ENCODE results near the gene PARN. TPM values are rescaled to one million over a fixed set of nuclear protein-coding genes. Genes with fewer than 3 reads are reported as not detected.
"Not testable (repeated sequence)": the region's sequence is repeated elsewhere in the genome, so short reads cannot be mapped to it uniquely, and the experiment has no call there.

The PARN gene
- total RNA-seq, 2 experiments from 2014 or later, result 41.4 to 43.0 TPM

GRCh38 chr16:14576532-14576931, 53.5 kb downstream of the PARN start:
- ChIA-PET POLR2A (interaction anchor here (0.6 kb wide), 1 partner anchor 222 kb away, joined by 3 read pairs; no protein-coding TSS in a partner anchor), CTCF (no interaction called here)
- Mint-ChIP-seq H3K9me3 (peaks cover 8% of the 10 kb centered on the region), H3K27me3 (no peaks in the 10 kb centered on the region), H3K36me3 (ENCODE audit: low read depth) (peaks cover 62% of the 10 kb centered on the region), H3K4me3 (no peak overlapping the region), H3K4me1 (peaks cover 4% of the 10 kb centered on the region), H3K27ac (no peak overlapping the region)
- DNase-seq, result no peak

GRCh38 chr16:14576069-14576468, 54.0 kb downstream of the PARN start:
- H3K36me3 Mint-ChIP-seq (ENCODE audit: low read depth), result peaks cover 58% of the 10 kb centered on the region
- H3K9me3 Mint-ChIP-seq, result peaks cover 8% of the 10 kb centered on the region
- no peaks in the 10 kb centered on the region for H3K27me3 Mint-ChIP-seq
- no peak for DNase-seq
- CTCF ChIA-PET, result no interaction called here
- H3K27ac Mint-ChIP-seq, result no peak overlapping the region
- H3K4me3 Mint-ChIP-seq, result no peak overlapping the region
- peaks cover 2% of the 10 kb centered on the region for H3K4me1 Mint-ChIP-seq
- POLR2A ChIA-PET, result interaction anchor here (0.6 kb wide), 1 partner anchor 221 kb away, joined by 3 read pairs; no protein-coding TSS in a partner anchor

- H3K4me1 Mint-ChIP-seq, DNase-seq, H3K27ac Mint-ChIP-seq, H3K27me3 Mint-ChIP-seq, H3K9me3 Mint-ChIP-seq, CTCF ChIA-PET, H3K4me3 Mint-ChIP-seq: not testable (repeated sequence)
- H3K36me3 Mint-ChIP-seq (ENCODE audit: low read depth), result peaks cover 48% of the 10 kb centered on the region
- POLR2A ChIA-PET, result interaction anchor here (0.6 kb wide), 1 partner anchor 63 kb away, joined by 5 read pairs; no protein-coding TSS in a partner anchor
Observed at GRCh38 chr16:14574698-14575415, 55.2 kb downstream of the PARN start.

GRCh38 chr16:14572535-14572934, 57.5 kb downstream of the PARN start:
- H3K4me3 Mint-ChIP-seq, result no peak overlapping the region
- ChIA-PET POLR2A (no interaction called here), CTCF (no interaction called here)
- no peak overlapping the region for H3K27ac Mint-ChIP-seq
- H3K36me3 Mint-ChIP-seq (ENCODE audit: low read depth), result peaks cover 41% of the 10 kb centered on the region
- H3K9me3 Mint-ChIP-seq, result peaks cover 8% of the 10 kb centered on the region
- H3K27me3 Mint-ChIP-seq, result no peaks in the 10 kb centered on the region
- H3K4me1 Mint-ChIP-seq, result peaks cover 3% of the 10 kb centered on the region
- no peak for DNase-seq

- H3K4me1 Mint-ChIP-seq, result peaks cover 11% of the 10 kb centered on the region
- H3K36me3 Mint-ChIP-seq (ENCODE audit: low read depth), result peaks cover 13% of the 10 kb centered on the region
- H3K9me3 Mint-ChIP-seq, result peaks cover 4% of the 10 kb centered on the region
- DNase-seq, result no peak
- H3K27me3 Mint-ChIP-seq, result no peaks in the 10 kb centered on the region
- CTCF ChIA-PET, result no interaction called here
- POLR2A ChIA-PET, result no interaction called here
- H3K27ac Mint-ChIP-seq, result no peak overlapping the region
- no peak overlapping the region for H3K4me3 Mint-ChIP-seq
Observed at GRCh38 chr16:14569213-14569612, 60.8 kb downstream of the PARN start.

GRCh38 chr16:14566599-14566998, 63.5 kb downstream of the PARN start:
- no peak overlapping the region for H3K27ac Mint-ChIP-seq
- no peak for DNase-seq
- H3K4me3 Mint-ChIP-seq, result no peak overlapping the region
- peaks cover 13% of the 10 kb centered on the region for H3K4me1 Mint-ChIP-seq
- ChIA-PET POLR2A (interaction anchor here (0.6 kb wide), 1 partner anchor 19 kb away, joined by 6 read pairs; no protein-coding TSS in a partner anchor), CTCF (no interaction called here)
- no peaks in the 10 kb centered on the region for H3K9me3 Mint-ChIP-seq
- peaks cover 3% of the 10 kb centered on the region for H3K36me3 Mint-ChIP-seq (ENCODE audit: low read depth)
- no peaks in the 10 kb centered on the region for H3K27me3 Mint-ChIP-seq

- no peak overlapping the region for H3K4me3 Mint-ChIP-seq
- no peak for DNase-seq
- H3K9me3 Mint-ChIP-seq, result no peaks in the 10 kb centered on the region
- peaks cover 3% of the 10 kb centered on the region for H3K36me3 Mint-ChIP-seq (ENCODE audit: low read depth)
- H3K4me1 Mint-ChIP-seq, result peaks cover 13% of the 10 kb centered on the region
- ChIA-PET POLR2A (no interaction called here), CTCF (no interaction called here)
- no peak overlapping the region for H3K27ac Mint-ChIP-seq
- no peaks in the 10 kb centered on the region for H3K27me3 Mint-ChIP-seq
Observed at GRCh38 chr16:14565688-14566025, 64.4 kb downstream of the PARN start.

- peak overlapping the region; percentile 50 for H3K27ac Mint-ChIP-seq
- H3K4me3 Mint-ChIP-seq, result peak overlapping the region; percentile 5
- peaks cover 3% of the 10 kb centered on the region for H3K36me3 Mint-ChIP-seq (ENCODE audit: low read depth)
- ChIA-PET POLR2A (no interaction called here), CTCF (no interaction called here)
- no peak for DNase-seq
- H3K9me3 Mint-ChIP-seq, result no peaks in the 10 kb centered on the region
- H3K27me3 Mint-ChIP-seq, result no peaks in the 10 kb centered on the region
- peaks cover 13% of the 10 kb centered on the region for H3K4me1 Mint-ChIP-seq
Observed at GRCh38 chr16:14564861-14565687, 65.0 kb downstream of the PARN start.

GRCh38 chr16:14564323-14564722, 65.7 kb downstream of the PARN start:
- H3K9me3 Mint-ChIP-seq, result no peaks in the 10 kb centered on the region
- no peak overlapping the region for H3K4me3 Mint-ChIP-seq
- DNase-seq, result no peak
- H3K27ac Mint-ChIP-seq, result peak overlapping the region; percentile 50
- peaks cover 12% of the 10 kb centered on the region for H3K4me1 Mint-ChIP-seq
- ChIA-PET CTCF (no interaction called here), POLR2A (no interaction called here)
- no peaks in the 10 kb centered on the region for H3K27me3 Mint-ChIP-seq
- H3K36me3 Mint-ChIP-seq (ENCODE audit: low read depth), result peaks cover 8% of the 10 kb centered on the region

GRCh38 chr16:14562691-14563491, 67.2 kb downstream of the PARN start:
- CTCF ChIA-PET, result interaction anchor here (1.0 kb wide), 1 partner anchor 9 kb away, joined by 3 read pairs; no protein-coding TSS in a partner anchor
- POLR2A ChIA-PET, result no interaction called here
- Mint-ChIP-seq H3K4me1 (peaks cover 10% of the 10 kb centered on the region), H3K36me3 (ENCODE audit: low read depth) (peaks cover 8% of the 10 kb centered on the region), H3K4me3 (no peak overlapping the region), H3K27ac (no peak overlapping the region), H3K9me3 (no peaks in the 10 kb centered on the region), H3K27me3 (no peaks in the 10 kb centered on the region)
- no peak for DNase-seq

GRCh38 chr16:14560523-14560922, 69.5 kb downstream of the PARN start:
- Mint-ChIP-seq H3K4me3 (no peak overlapping the region), H3K27me3 (no peaks in the 10 kb centered on the region), H3K9me3 (no peaks in the 10 kb centered on the region), H3K27ac (no peak overlapping the region), H3K36me3 (ENCODE audit: low read depth) (peaks cover 12% of the 10 kb centered on the region), H3K4me1 (peaks cover 10% of the 10 kb centered on the region)
- ChIA-PET POLR2A (no interaction called here), CTCF (no interaction called here)
- no peak for DNase-seq

GRCh38 chr16:14559809-14560241, 70.2 kb downstream of the PARN start:
- H3K4me1 Mint-ChIP-seq, result peaks cover 3% of the 10 kb centered on the region
- CTCF ChIA-PET, result no interaction called here
- no peak for DNase-seq
- H3K4me3 Mint-ChIP-seq, result no peak overlapping the region
- H3K36me3 Mint-ChIP-seq (ENCODE audit: low read depth), result peaks cover 12% of the 10 kb centered on the region
- H3K27me3 Mint-ChIP-seq, result no peaks in the 10 kb centered on the region
- POLR2A ChIA-PET, result no interaction called here
- no peaks in the 10 kb centered on the region for H3K9me3 Mint-ChIP-seq
- H3K27ac Mint-ChIP-seq, result no peak overlapping the region

- Mint-ChIP-seq H3K4me1 (no peaks in the 10 kb centered on the region), H3K27ac (no peak overlapping the region), H3K4me3 (no peak overlapping the region), H3K9me3 (no peaks in the 10 kb centered on the region), H3K27me3 (no peaks in the 10 kb centered on the region), H3K36me3 (ENCODE audit: low read depth) (peaks cover 34% of the 10 kb centered on the region)
- DNase-seq, result no peak
- ChIA-PET CTCF (interaction anchor here (1.3 kb wide), 1 partner anchor 12 kb away, joined by 3 read pairs; no protein-coding TSS in a partner anchor), POLR2A (no interaction called here)
Observed at GRCh38 chr16:14553447-14553846, 76.6 kb downstream of the PARN start.

Measured in activated CD4-positive, alpha-beta memory T cell treated with anti-CD3 and anti-CD28 coated beads, Interleukin-2, amount 10 ng/mL, durations not matched to agents 7 days and 5 days (primary cell).